ENCODE measurements around the gene LMO7.

GRCh38 chr13:75850916-75851315 is 214.8 kb downstream of the LMO7 start:
- no peak for TF ChIP-seq CTCF (IDR thresholded peaks at IDR 0.05; ENCODE audit: low read length)
- no peak for TF ChIP-seq EZH2 (IDR thresholded peaks at IDR 0.05; ENCODE audit: borderline replicate concordance, low read length)
